ENCODE data around the gene KCNQ1. TPM values are rescaled to one million over a fixed set of nuclear protein-coding genes. Genes with fewer than 3 reads are reported as not detected.
"Not testable (repeated sequence)": the region's sequence is repeated elsewhere in the genome, so short reads cannot be mapped to it uniquely, and the experiment has no call there.

Gene KCNQ1
- total RNA-seq, 1 experiment from 2014 or later = 10.7 TPM

DNA sequence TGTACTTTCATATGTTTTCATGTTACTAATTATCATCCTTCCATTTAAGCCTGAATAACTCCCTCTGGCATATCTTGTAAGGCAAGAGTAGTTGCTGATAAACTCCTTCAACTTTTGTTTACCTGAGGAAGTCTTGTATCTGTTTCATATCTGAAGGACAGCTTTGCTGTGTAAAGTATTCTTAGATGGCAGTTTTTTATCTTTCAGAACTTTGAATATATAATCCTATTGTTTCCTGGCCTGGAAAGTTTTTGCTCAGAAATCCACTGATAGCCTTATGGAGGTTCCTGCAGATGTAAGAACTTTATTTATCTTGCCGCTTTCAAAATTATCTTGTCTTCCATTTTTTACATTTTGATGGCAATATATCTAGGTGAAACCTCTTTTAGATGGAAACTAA lies 185.9 kb downstream of the KCNQ1 start:
- RAD21 ChIA-PET (ENCODE audit: low non-redundant PET in 1 of 2, low total read pairs in 2 of 2, uncharacterized antibody in 2 of 2, unreplicated experiment in 2 of 2) = no interaction called here
- Histone ChIP-seq H3K4me2 (ENCODE audit: low read length) (no peak overlapping the region), H2AFZ (ENCODE audit: low read depth, low read length, poor library complexity, severe bottlenecking) (no peak overlapping the region), H3K9me3 (ENCODE audit: control insufficient read depth in 1 of 2, insufficient read depth in 1 of 2, low read depth in 1 of 2, low read length in 2 of 2) (peaks cover 0 to 5% of the 10 kb centered on the region in 2 experiments; a peak in 1 of 4 replicates), H3K27me3 (ENCODE audit: insufficient read depth, low read length) (no peaks in the 10 kb centered on the region), H4K20me1 (ENCODE audit: insufficient read depth) (no peaks in the 10 kb centered on the region), H3K9me2 (ENCODE audit: insufficient read depth) (no peaks in the 10 kb centered on the region), H3K4me1 (ENCODE audit: control insufficient read depth in 1 of 2, insufficient read depth in 2 of 2, low read length in 2 of 2) (no peaks in the 10 kb centered on the region), H3K36me3 (ENCODE audit: control insufficient read depth in 1 of 2, insufficient read depth in 2 of 2, low read length in 2 of 2) (no peaks in the 10 kb centered on the region), H3K4me3 (replicated peaks in 1 of 2; ENCODE audit: low read depth in 1 of 2, low read length in 2 of 2) (no peak overlapping the region), H3K27ac (ENCODE audit: low read depth, low read length) (no peak overlapping the region), H3K79me2 (ENCODE audit: insufficient read depth, low read length) (no peaks in the 10 kb centered on the region), H3K9ac (ENCODE audit: low read length) (no peak overlapping the region)
- no TSS peak for BruUV-seq (replicated peaks)
- DNase-seq (ENCODE audit: low read depth, low spot score) (no peak), ATAC-seq (no peak)
- POLR2A ChIA-PET = no interaction called here
- CTCF ChIA-PET = no interaction called here
- TF ChIP-seq CEBPB (IDR thresholded peaks at IDR 0.05; ENCODE audit: low read depth) = no peak
- intact Hi-C loops (cut with micrococcal nuclease) = no loop called here

DNA sequence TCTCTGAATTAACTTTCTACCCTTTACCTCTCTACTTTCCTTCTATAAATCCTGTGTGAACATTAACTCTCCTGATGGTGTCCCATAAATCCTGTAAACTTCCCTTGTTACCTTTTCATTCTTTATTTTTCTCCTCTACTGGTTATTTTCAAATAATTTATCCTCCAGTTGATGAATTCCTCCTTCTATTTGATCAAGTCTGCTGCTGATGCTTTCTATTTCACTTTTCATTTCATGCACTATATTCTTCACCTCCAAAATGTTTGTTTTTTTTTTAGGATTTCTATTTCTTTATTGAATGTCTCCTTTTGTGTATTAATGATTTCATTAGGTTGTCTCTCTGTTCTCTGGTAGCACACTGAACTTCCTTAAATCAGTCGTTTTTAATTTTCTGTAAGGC lies 186.4 kb downstream of the KCNQ1 start:
- Histone ChIP-seq H3K9ac (ENCODE audit: low read length) (no peak overlapping the region), H3K27me3 (ENCODE audit: insufficient read depth, low read length) (no peaks in the 10 kb centered on the region), H2AFZ (ENCODE audit: low read depth, low read length, poor library complexity, severe bottlenecking) (no peak overlapping the region), H3K27ac (ENCODE audit: low read depth, low read length) (no peak overlapping the region), H3K36me3 (ENCODE audit: control insufficient read depth in 1 of 2, insufficient read depth in 2 of 2, low read length in 2 of 2) (no peaks in the 10 kb centered on the region), H3K9me2 (ENCODE audit: insufficient read depth) (no peaks in the 10 kb centered on the region), H4K20me1 (ENCODE audit: insufficient read depth) (no peaks in the 10 kb centered on the region), H3K4me1 (ENCODE audit: control insufficient read depth in 1 of 2, insufficient read depth in 2 of 2, low read length in 2 of 2) (no peaks in the 10 kb centered on the region), H3K9me3 (ENCODE audit: control insufficient read depth in 1 of 2, insufficient read depth in 1 of 2, low read depth in 1 of 2, low read length in 2 of 2) (peaks cover 0 to 5% of the 10 kb centered on the region in 2 experiments; a peak in 1 of 4 replicates), H3K4me2 (ENCODE audit: low read length) (no peak overlapping the region), H3K79me2 (ENCODE audit: insufficient read depth, low read length) (no peaks in the 10 kb centered on the region), H3K4me3 (replicated peaks in 1 of 2; ENCODE audit: low read depth in 1 of 2, low read length in 2 of 2) (no peak overlapping the region)
- intact Hi-C loops (cut with micrococcal nuclease) = no loop called here
- DNase-seq (ENCODE audit: low read depth, low spot score) (no peak), ATAC-seq (no peak)
- ChIA-PET RAD21 (ENCODE audit: low non-redundant PET in 1 of 2, low total read pairs in 2 of 2, uncharacterized antibody in 2 of 2, unreplicated experiment in 2 of 2) (no interaction called here), CTCF (no interaction called here), POLR2A (no interaction called here)
- no peak for TF ChIP-seq EZH2phosphoT487 (IDR thresholded peaks at IDR 0.05; ENCODE audit: borderline replicate concordance)
- no peak for TF ChIP-seq ELF1 (IDR thresholded peaks at IDR 0.05; ENCODE audit: borderline replicate concordance, low read depth)
- TF ChIP-seq CEBPB (IDR thresholded peaks at IDR 0.05; ENCODE audit: low read depth) = no peak
- no peak for TF ChIP-seq FOSL1 (IDR thresholded peaks at IDR 0.05; ENCODE audit: low read depth)
- TF ChIP-seq, protein P1, sequence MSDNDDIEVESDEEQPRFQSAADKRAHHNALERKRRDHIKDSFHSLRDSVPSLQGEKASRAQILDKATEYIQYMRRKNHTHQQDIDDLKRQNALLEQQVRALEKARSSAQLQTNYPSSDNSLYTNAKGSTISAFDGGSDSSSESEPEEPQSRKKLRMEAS (IDR thresholded peaks at IDR 0.05) = no peak
- no TSS peak for BruUV-seq (replicated peaks)

DNA sequence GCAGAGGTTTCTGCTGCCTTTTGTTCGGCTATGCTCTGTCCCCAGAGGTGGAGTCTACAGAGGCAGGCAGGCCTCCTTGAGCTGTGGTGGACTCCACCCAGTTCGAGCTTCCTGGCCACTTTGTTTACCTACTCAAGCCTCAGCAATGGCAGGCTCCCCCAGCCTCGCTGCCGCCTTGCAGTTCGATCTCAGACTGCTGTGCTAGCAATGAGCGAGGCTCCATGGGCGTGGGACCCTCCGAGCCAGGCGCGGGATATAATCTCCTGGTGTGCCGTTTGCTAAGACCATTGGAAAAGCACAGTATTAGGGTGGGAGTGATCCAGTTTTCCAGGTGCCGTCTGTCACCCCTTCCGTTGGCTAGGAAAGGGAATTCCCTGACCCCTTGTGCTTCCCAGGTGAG lies 195.0 kb downstream of the KCNQ1 start:
- H3K27ac ChIP-seq (ENCODE audit: low read depth, low read length); H4K20me1 ChIP-seq (ENCODE audit: insufficient read depth); DNase-seq (ENCODE audit: low read depth, low spot score); H3K9me2 ChIP-seq (ENCODE audit: insufficient read depth); CTCF ChIA-PET; H3K4me1 ChIP-seq (ENCODE audit: control insufficient read depth in 1 of 2, insufficient read depth in 2 of 2, low read length in 2 of 2); H3K79me2 ChIP-seq (ENCODE audit: insufficient read depth, low read length); H3K27me3 ChIP-seq (ENCODE audit: insufficient read depth, low read length); ATAC-seq; H3K36me3 ChIP-seq (ENCODE audit: control insufficient read depth in 1 of 2, insufficient read depth in 2 of 2, low read length in 2 of 2); POLR2A ChIA-PET; H2AFZ ChIP-seq (ENCODE audit: low read depth, low read length, poor library complexity, severe bottlenecking); H3K9ac ChIP-seq (ENCODE audit: low read length); BruUV-seq (replicated peaks); RAD21 ChIA-PET (ENCODE audit: low non-redundant PET in 1 of 2, low total read pairs in 2 of 2, uncharacterized antibody in 2 of 2, unreplicated experiment in 2 of 2); H3K4me3 ChIP-seq (replicated peaks in 1 of 2; ENCODE audit: low read depth in 1 of 2, low read length in 2 of 2); H3K4me2 ChIP-seq (ENCODE audit: low read length): not testable (repeated sequence)
- intact Hi-C loops (cut with micrococcal nuclease) = loop anchor here (5.0 kb wide), 1 partner anchor 47 kb away; no protein-coding TSS in a partner anchor
- H3K9me3 ChIP-seq (ENCODE audit: control insufficient read depth in 1 of 2, insufficient read depth in 1 of 2, low read depth in 1 of 2, low read length in 2 of 2) = peaks cover 5 to 11% of the 10 kb centered on the region in 2 experiments; a peak in 3 of 4 replicates
